SH-SY5Y (cell line): Measurements from ENCODE around the gene RELT.

Experiments used
- GATA2 ChIP-seq: IDR thresholded peaks from 2 replicates; pipeline ENCODE4 v1.6.1; 2011; ENCODE audit warnings: mild to moderate bottlenecking, low read depth, low read length
- GATA3 ChIP-seq: IDR thresholded peaks from 2 replicates; pipeline ENCODE4 v1.6.1; 2011; ENCODE audit warnings: low read depth, mild to moderate bottlenecking, low read length, moderate library complexity

The RELT gene

GRCh38 chr11:73406619-73407018, 30.4 kb downstream of the RELT start:
- no peak for TF ChIP-seq GATA2
- TF ChIP-seq GATA3: no peak

GRCh38 chr11:73409431-73409830, 33.2 kb downstream of the RELT start:
- TF ChIP-seq GATA2 (no peak), GATA3 (no peak)

GRCh38 chr11:73410627-73411026, 34.4 kb downstream of the RELT start:
- TF ChIP-seq GATA2: no peak
- TF ChIP-seq GATA3: no peak

- TF ChIP-seq GATA3 (no peak), GATA2 (no peak)
Observed at GRCh38 chr11:73411031-73411430, 34.8 kb downstream of the RELT start.

DNA sequence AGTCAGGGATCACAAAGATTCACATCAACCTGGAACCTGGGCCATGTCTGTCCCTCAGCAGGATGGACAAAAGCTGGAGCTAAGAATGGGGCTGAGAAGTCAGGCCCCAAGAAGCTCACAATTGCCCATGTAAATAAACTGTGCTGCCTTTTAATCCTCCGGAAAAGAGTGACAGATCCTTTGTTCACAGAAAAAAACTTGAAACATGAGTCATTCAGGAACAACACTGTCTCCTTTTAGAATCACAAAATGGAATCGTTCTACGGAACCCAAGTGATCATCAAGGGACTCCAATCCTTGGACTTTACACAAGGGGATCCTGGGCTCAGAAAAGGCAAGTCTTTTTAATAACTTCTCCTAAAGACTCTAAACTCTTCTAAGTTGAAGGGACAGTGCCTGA, 36.1 kb downstream of the RELT start:
- no peak for TF ChIP-seq GATA2
- TF ChIP-seq GATA3: no peak

- TF ChIP-seq GATA2: no peak
- no peak for TF ChIP-seq GATA3
Observed at GRCh38 chr11:73413256-73413655, 37.1 kb downstream of the RELT start.

- TF ChIP-seq GATA2 (no peak), GATA3 (no peak)
Observed at GRCh38 chr11:73414977-73415651, 38.9 kb downstream of the RELT start.

DNA sequence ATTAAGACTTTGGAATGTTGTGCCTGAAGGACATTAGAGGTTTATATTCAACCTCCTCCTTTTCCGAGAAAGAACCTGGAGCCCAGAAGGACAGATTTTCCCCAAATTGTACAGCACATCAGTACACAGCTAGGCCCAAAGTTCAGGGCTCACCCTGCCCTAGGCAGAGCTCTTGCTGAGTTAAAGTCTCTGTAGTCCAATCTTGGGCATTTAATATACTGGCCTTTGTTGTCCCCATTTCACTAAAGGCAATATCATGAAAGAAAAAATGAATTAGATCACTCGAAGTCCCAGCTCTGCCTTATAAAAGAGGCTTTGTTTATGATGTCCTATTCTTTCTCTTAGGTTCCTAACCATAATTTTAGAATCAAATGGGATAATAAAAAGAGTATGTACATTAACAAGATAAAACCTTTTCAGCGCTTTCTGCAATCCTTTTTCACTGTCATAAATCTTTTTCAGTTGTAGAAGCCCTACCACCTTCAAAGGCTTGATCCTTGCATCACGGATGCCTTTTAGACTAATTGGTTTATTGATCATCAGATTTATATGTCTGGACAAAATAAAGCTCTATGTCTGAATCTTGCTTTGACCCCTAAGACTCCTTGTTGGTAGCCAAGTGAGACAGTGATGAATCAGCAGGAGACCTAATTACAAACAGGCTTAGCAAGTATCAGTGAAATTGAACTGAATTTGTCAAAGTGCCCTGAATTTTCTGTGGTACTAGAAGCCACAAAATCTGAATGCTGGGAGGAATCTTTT, 39.8 kb downstream of the RELT start:
- TF ChIP-seq GATA2 (no peak), GATA3 (no peak)

DNA sequence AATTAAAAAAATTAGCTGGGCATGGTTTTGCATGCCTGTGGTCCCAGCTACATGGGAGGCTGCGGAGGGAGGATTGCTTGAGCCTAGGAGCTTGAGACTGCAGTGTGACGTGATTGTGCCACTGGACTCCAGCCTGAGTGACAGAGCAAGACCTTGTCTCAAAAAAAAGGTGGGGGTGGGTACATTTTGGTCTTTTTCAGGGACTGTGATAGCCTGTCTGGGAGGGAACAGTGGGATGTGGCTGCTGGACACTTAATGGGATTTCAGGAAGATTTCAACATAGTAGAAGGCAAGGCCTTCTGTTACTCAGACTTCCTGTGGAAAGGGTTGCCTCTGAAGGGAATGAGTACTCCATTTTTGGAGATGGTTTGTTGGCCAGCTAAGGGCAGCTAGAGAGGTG, 40.6 kb downstream of the RELT start:
- TF ChIP-seq GATA2: no peak
- TF ChIP-seq GATA3: no peak

DNA sequence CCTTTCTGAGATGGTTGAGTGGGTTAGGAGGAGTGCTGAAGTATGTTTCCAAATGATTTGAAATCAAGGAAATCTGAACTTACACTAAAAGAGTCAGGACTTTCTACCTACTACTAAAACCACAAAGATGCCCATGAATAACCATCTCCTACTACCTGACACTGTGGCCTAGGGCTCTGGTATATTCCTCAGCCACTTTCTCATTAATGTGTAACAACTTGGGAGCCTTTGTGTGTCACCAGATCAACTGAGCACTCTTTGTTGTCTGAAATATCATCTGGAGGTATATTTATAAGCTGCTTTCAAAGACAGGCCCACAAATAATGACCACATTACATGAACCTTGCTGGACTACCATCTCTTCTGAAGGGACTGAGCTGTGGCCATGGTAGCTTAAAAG, 43.9 kb downstream of the RELT start:
- TF ChIP-seq GATA3 (no peak), GATA2 (no peak)

GRCh38 chr11:73422886-73423285, 46.7 kb downstream of the RELT start:
- TF ChIP-seq GATA2 (no peak), GATA3 (no peak)

DNA sequence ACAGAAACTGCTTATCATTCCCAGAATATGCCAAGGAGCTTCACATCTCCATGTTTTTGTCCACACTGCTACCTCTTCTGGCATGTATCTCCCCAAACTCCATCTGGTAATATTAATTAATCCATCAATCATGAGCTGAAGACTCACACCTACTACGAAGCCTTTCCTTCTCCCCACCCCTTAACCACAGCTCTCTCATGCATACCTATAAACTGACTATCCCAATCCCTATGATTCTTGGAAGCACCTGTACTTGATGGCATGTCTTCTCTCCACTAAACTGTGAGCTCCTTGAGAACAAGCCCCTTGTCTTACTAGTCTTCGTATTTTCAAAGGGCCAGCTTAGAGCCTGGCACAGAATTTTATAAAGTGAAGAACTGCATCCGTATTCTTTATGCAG, 47.3 kb downstream of the RELT start:
- TF ChIP-seq GATA3 (no peak), GATA2 (no peak)

- TF ChIP-seq GATA3 (no peak), GATA2 (no peak)
Observed at GRCh38 chr11:73425108-73425507, 48.9 kb downstream of the RELT start.

- TF ChIP-seq GATA2 (no peak), GATA3 (no peak)
Observed at GRCh38 chr11:73426219-73426850, 50.1 kb downstream of the RELT start.

GRCh38 chr11:73428227-73428626, 52.0 kb downstream of the RELT start:
- no peak for TF ChIP-seq GATA2
- TF ChIP-seq GATA3: no peak
